ENCODE data around the gene OSBP2.
"Not testable (repeated sequence)": the region's sequence is repeated elsewhere in the genome, so short reads cannot be mapped to it uniquely, and the experiment has no call there.

OSBP2 gene

GRCh38 chr22:30705710-30706651 is 11.3 kb downstream of the OSBP2 start:
- TF ChIP-seq CTCF (IDR thresholded peaks at IDR 0.05) = no peak
- Histone ChIP-seq H3K27ac (no peak overlapping the region), H3K4me3 (no peak overlapping the region)
- DNase-seq (ENCODE audit: low spot score) = no peak

- not testable (repeated sequence) for DNase-seq (ENCODE audit: low spot score)
Observed at GRCh38 chr22:30709980-30710379, 15.3 kb downstream of the OSBP2 start.

GRCh38 chr22:30712094-30712493 is 17.4 kb downstream of the OSBP2 start:
- Histone ChIP-seq H3K4me3 (no peak overlapping the region), H3K27ac (no peak overlapping the region)
- TF ChIP-seq CTCF (IDR thresholded peaks at IDR 0.05) = no peak
- no peak for DNase-seq (ENCODE audit: low spot score)

More at GRCh38 chr22:30709980-30710379, 15.3 kb downstream of the OSBP2 start:
- H3K27ac ChIP-seq, H3K4me3 ChIP-seq: not testable (repeated sequence)

GRCh38 chr22:30714062-30714461 is 19.4 kb downstream of the OSBP2 start:
- no peak for DNase-seq (ENCODE audit: low spot score)
- Histone ChIP-seq H3K27ac (no peak overlapping the region), H3K4me3 (no peak overlapping the region)
- no peak for TF ChIP-seq CTCF (IDR thresholded peaks at IDR 0.05)

- TF ChIP-seq CTCF (IDR thresholded peaks at IDR 0.05) = no peak
- no peak overlapping the region for H3K4me3 ChIP-seq
- DNase-seq (ENCODE audit: low spot score) = no peak
- no peak overlapping the region for H3K27ac ChIP-seq
Observed at GRCh38 chr22:30717331-30717921, 22.8 kb downstream of the OSBP2 start.

- no peak for TF ChIP-seq CTCF (IDR thresholded peaks at IDR 0.05)
- Histone ChIP-seq H3K27ac (no peak overlapping the region), H3K4me3 (no peak overlapping the region)
Observed at GRCh38 chr22:30717952-30718351, 23.3 kb downstream of the OSBP2 start.

GRCh38 chr22:30718491-30718890 is 23.8 kb downstream of the OSBP2 start:
- no peak for TF ChIP-seq CTCF (IDR thresholded peaks at IDR 0.05)
- Histone ChIP-seq H3K4me3 (no peak overlapping the region), H3K27ac (no peak overlapping the region)
- DNase-seq (ENCODE audit: low spot score) = no peak

More at GRCh38 chr22:30717952-30718351, 23.3 kb downstream of the OSBP2 start:
- no peak for DNase-seq (ENCODE audit: low spot score)
